B cell (primary cell): ENCODE measurements around the gene FBLIM1. TPM values are rescaled to one million over a fixed set of nuclear protein-coding genes. Genes with fewer than 3 reads are reported as not detected.

ENCODE experiments used
- ATAC-seq: fragments of 200-7000 bp; cut with Tn5 transposase; one replicate; pipeline ENCODE4 v1.10.0; 2021; ENCODE audit warnings: low read depth, mild to moderate bottlenecking, moderate number of reproducible peaks, moderate library complexity
- CTCF ChIA-PET: fragments of 350-600 bp; sonication (Branson Sonifier 250); formaldehyde crosslinking; loops from one replicate; lab custom pipeline; 2021; ENCODE audit warnings: antibody characterized with exemption, inconsistent platforms; lab: Charles Lee
- POLR2A ChIA-PET: fragments of 350-600 bp; sonication (Branson Sonifier 250); formaldehyde crosslinking; loops from one replicate; lab custom pipeline; 2021; ENCODE audit warnings: antibody characterized with exemption; lab: Charles Lee
- DNase-seq: peaks from one replicate; pipeline ENCODE4 v3.0.0; 2013
- H2AFZ ChIP-seq: 2 replicates; pipeline ENCODE4 v1.6.1; 2012; ENCODE audit warnings: mild to moderate bottlenecking, low read depth, low read length; ENCODE audit not compliant: insufficient read depth, poor library complexity, severe bottlenecking
- H3K27ac ChIP-seq, 2 donors: 1 replicate in 1 of 2; 2 replicates in 1 of 2; pipeline ENCODE4 v1.5.1; 2012 to 2013; ENCODE audit warnings: low read length in 2 of 2, mild to moderate bottlenecking in 2 of 2, moderate library complexity in 1 of 2
- H3K27me3 ChIP-seq, 4 experiments: fragments of 200-600 bp in 1 of 4; sonication (generic) in 1 of 4; replicated peaks in 1 of 4; 1 replicate in 2 of 4; 2 replicates in 2 of 4; pipeline versions ENCODE4 v1.6.1 to v1.7.0; 2013 to 2016; ENCODE audit warnings: low read length in 3 of 4, mild to moderate bottlenecking in 2 of 4, mixed read lengths in 1 of 4, moderate library complexity in 1 of 4; ENCODE audit not compliant: insufficient read depth in 4 of 4, control insufficient read depth in 3 of 4; ENCODE audit errors: control extremely low read depth in 1 of 4
- H3K36me3 ChIP-seq, 2 experiments: replicated peaks in 1 of 2; 1 replicate in 1 of 2; 2 replicates in 1 of 2; pipeline versions ENCODE4 v1.6.1 to v1.7.1; 2013; ENCODE audit warnings: low read length in 1 of 2; ENCODE audit not compliant: insufficient read depth in 2 of 2, control insufficient read depth in 1 of 2; ENCODE audit errors: control extremely low read depth in 1 of 2, extremely low read depth in 1 of 2
- H3K4me1 ChIP-seq, 2 donors: fragments of 200-600 bp in 1 of 2; sonication (generic) in 1 of 2; 1 replicate in 1 of 2; 2 replicates in 1 of 2; pipeline versions ENCODE4 v1.5.1 to v1.6.1; 2013 to 2017; ENCODE audit warnings: low read length in 2 of 2; ENCODE audit not compliant: control insufficient read depth in 2 of 2, insufficient read depth in 2 of 2
- H3K4me2 ChIP-seq: replicated peaks from 2 replicates; pipeline ENCODE3; 2012; ENCODE audit warnings: mild to moderate bottlenecking, low read depth, low read length; ENCODE audit not compliant: poor library complexity, severe bottlenecking
- H3K4me3 ChIP-seq, 5 experiments: fragments of 200-600 bp in 1 of 5; sonication (generic) in 1 of 5; 1 replicate in 3 of 5; 2 replicates in 2 of 5; pipeline versions ENCODE4 v1.5.1 to v1.7.0; 2011 to 2016; ENCODE audit warnings: low read length in 4 of 5, mild to moderate bottlenecking in 4 of 5, low read depth in 2 of 5, control low read depth in 1 of 5, moderate library complexity in 1 of 5; ENCODE audit not compliant: insufficient read depth in 1 of 5; ENCODE audit errors: control extremely low read depth in 1 of 5, extremely low read depth in 1 of 5
- H3K79me2 ChIP-seq: fragments of 200-600 bp; sonication (generic); one replicate; pipeline ENCODE4 v1.6.0; 2016; ENCODE audit warnings: low read length; ENCODE audit not compliant: control insufficient read depth, insufficient read depth
- H3K9ac ChIP-seq: fragments of 200-600 bp; sonication (generic); 2 replicates; pipeline ENCODE4 v1.6.1; 2017; ENCODE audit warnings: mild to moderate bottlenecking, low read length, moderate library complexity
- H3K9me3 ChIP-seq, 3 donors: one replicate each; pipeline versions ENCODE4 v1.6.1 to v1.7.1; 2013; ENCODE audit warnings: low read length in 2 of 3; ENCODE audit not compliant: control insufficient read depth in 2 of 3, insufficient read depth in 1 of 3; ENCODE audit errors: control extremely low read depth in 1 of 3
- H4K20me1 ChIP-seq: 2 replicates; pipeline ENCODE4 v1.6.0; 2012; ENCODE audit warnings: mild to moderate bottlenecking, low read length; ENCODE audit not compliant: insufficient read depth, control insufficient read depth, poor library complexity, severe bottlenecking
- H3K27ac Mint-ChIP-seq: one replicate; pipeline ENCODE4 v1.8.0; 2021; ENCODE audit warnings: mixed read lengths
- H3K27me3 Mint-ChIP-seq: one replicate; pipeline ENCODE4 v1.8.0; 2021; ENCODE audit warnings: mixed read lengths
- H3K4me1 Mint-ChIP-seq: one replicate; pipeline ENCODE4 v1.8.0; 2021; ENCODE audit warnings: mixed read lengths
- H3K4me3 Mint-ChIP-seq: one replicate; pipeline ENCODE4 v1.8.0; 2021; ENCODE audit warnings: mixed read lengths
- H3K9me3 Mint-ChIP-seq: one replicate; pipeline ENCODE4 v1.8.0; 2022; ENCODE audit warnings: mixed read lengths; ENCODE audit not compliant: insufficient read depth
- EZH2 ChIP-seq: IDR thresholded peaks from 2 replicates; pipeline ENCODE4 v1.6.1; 2012; ENCODE audit warnings: borderline replicate concordance, low read depth, mild to moderate bottlenecking, moderate library complexity, low read length; ENCODE audit not compliant: insufficient read depth, poor library complexity, severe bottlenecking
- WGBS: methylation state at CpG from one replicate; pipeline ENCODE4 v1.1.5; 2013; ENCODE audit warnings: missing lambda C conversion rate; ENCODE audit not compliant: insufficient coverage; 5-methylcytosine and 5-hydroxymethylcytosine counted together
- intact Hi-C: fragments of 100-400 bp; cut with micrococcal nuclease; formaldehyde crosslinking; loops from one replicate; pipeline ENCODE4 v1.10.0; 2022
- polyA plus RNA-seq: library from polyadenylated mRNA; depleted of rRNA; stranded (reverse); fragments of >200 nt; gene quantifications from 2 replicates; pipeline ENCODE4 v1.2.3, GENCODE V29; 2012
- total RNA-seq, 2 donors: library from RNA; stranded (reverse); fragments of 120-200 nt in 1 of 2; gene quantifications; 1 replicate in 1 of 2; 2 replicates in 1 of 2; pipeline versions ENCODE4 v1.2.3 to v1.2.4, GENCODE V29; 2013 to 2022
- TF ChIP-seq, protein P1 (sequence below): fragments of 200-600 bp; IDR thresholded peaks from one replicate; pipeline ENCODE4 v1.8.0; 2022; ENCODE audit warnings: antibody characterized with exemption, mild to moderate bottlenecking

FBLIM1 gene
- total and polyA plus RNA-seq, 2 donors (not counting 1 experiment from before 2014, with no cell fraction given) = not detected

DNA sequence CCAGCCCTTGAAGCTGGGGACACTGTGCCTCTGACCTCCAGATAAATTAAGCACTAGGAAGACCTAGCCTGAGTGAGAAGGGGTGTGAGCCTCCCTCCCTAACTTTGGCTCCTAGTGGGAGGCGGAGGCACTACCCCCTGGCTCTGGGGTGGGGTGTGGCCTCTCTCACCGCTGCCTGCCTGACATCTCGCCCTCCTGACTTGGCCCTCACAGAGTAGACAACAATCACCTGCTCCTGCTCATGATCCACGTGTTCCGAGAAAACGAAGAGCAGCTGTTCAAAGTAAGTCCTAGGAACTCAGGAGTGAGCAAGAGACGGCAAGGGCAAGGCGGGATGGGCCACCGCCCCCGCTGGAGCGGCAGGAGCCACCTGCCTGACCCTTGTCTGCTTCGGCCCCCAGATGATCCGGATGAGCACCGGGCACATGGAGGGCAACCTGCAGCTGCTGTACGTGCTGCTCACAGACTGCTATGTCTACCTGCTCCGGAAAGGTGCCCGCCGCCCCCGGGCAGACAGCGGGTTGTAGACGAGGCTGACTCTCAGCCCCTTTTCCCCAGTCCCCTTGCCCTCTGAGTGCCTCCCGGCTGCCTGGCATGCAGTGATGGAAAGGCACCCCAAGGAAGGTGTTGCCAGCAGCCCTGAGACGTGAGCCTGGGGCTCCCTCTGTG lies 30.6 kb upstream of the FBLIM1 start:
- peaks cover 4% of the 10 kb centered on the region for H3K79me2 ChIP-seq
- H2AFZ ChIP-seq = no peak overlapping the region
- no peak overlapping the region for H3K4me2 ChIP-seq
- no peaks in the 10 kb centered on the region for H3K9me3 Mint-ChIP-seq
- H4K20me1 ChIP-seq = no peaks in the 10 kb centered on the region
- 99% methylated on average over 22 of the region's 23 CpGs for WGBS
- no peak for TF ChIP-seq EZH2
- TF ChIP-seq, protein P1, sequence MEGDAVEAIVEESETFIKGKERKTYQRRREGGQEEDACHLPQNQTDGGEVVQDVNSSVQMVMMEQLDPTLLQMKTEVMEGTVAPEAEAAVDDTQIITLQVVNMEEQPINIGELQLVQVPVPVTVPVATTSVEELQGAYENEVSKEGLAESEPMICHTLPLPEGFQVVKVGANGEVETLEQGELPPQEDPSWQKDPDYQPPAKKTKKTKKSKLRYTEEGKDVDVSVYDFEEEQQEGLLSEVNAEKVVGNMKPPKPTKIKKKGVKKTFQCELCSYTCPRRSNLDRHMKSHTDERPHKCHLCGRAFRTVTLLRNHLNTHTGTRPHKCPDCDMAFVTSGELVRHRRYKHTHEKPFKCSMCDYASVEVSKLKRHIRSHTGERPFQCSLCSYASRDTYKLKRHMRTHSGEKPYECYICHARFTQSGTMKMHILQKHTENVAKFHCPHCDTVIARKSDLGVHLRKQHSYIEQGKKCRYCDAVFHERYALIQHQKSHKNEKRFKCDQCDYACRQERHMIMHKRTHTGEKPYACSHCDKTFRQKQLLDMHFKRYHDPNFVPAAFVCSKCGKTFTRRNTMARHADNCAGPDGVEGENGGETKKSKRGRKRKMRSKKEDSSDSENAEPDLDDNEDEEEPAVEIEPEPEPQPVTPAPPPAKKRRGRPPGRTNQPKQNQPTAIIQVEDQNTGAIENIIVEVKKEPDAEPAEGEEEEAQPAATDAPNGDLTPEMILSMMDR = no peak
- H3K27me3 Mint-ChIP-seq = no peaks in the 10 kb centered on the region
- intact Hi-C loops = no loop called here
- H3K4me1 ChIP-seq = no peaks in the 10 kb centered on the region
- no peak overlapping the region for H3K4me3 Mint-ChIP-seq
- no peak overlapping the region for H3K9ac ChIP-seq
- no peaks in the 10 kb centered on the region for H3K9me3 ChIP-seq
- no peaks in the 10 kb centered on the region for H3K27me3 ChIP-seq
- H3K27ac ChIP-seq = no peak overlapping the region
- H3K4me1 Mint-ChIP-seq = no peaks in the 10 kb centered on the region
- ChIA-PET POLR2A (no interaction called here), CTCF (interaction anchor here (1.0 kb wide), 1 partner anchor 13 kb away, joined by 3 read pairs; no protein-coding TSS in a partner anchor)
- no peak overlapping the region for H3K4me3 ChIP-seq
- ATAC-seq (no peak), DNase-seq (no peak)
- no peak overlapping the region for H3K27ac Mint-ChIP-seq
- H3K36me3 ChIP-seq = peaks cover 0 to 88% of the 10 kb centered on the region in 2 experiments

DNA sequence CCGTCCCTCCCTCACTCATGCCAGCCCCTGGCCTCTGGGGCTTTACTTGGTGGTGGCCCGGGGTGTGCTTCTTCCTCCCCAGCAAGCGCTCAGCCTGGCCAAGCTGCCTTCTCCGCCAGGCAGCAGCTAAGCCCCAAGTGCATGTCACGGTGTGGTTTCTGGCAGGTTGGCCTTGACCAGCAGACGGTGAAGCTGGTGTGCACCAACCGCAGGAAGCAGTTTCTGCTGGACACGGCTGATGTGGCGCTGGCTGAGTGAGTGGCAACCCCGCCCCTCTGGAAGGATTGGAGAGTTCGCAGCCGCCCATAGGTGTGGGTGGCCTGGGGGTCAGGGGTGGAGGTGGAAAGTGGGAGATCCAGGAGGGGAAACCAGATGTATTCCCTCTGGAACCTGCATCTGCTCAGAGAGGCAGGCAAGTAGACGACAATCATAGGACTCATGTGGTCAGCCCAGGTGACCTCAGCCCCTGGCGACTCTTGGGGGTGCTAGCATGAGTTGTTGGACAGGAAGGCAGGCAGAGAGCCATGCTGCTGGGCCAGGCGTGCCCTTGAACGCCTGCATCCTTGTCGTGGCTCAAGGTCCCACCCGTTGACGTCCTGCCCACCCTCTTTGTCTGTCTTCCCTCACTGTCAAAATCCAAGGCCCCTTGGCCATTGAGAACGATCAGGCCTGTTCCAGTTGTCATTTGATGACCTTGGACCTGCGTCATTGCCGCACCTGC lies 29.5 kb upstream of the FBLIM1 start:
- H3K4me1 Mint-ChIP-seq = no peaks in the 10 kb centered on the region
- CTCF ChIA-PET = interaction anchor here (1.0 kb wide), 1 partner anchor 12 kb away, joined by 3 read pairs; no protein-coding TSS in a partner anchor
- Histone ChIP-seq H2AFZ (no peak overlapping the region), H3K79me2 (no peaks in the 10 kb centered on the region), H3K4me3 (no peak overlapping the region), H3K4me1 (no peaks in the 10 kb centered on the region), H3K27ac (no peak overlapping the region), H3K4me2 (no peak overlapping the region), H3K9ac (no peak overlapping the region), H3K9me3 (no peaks in the 10 kb centered on the region), H3K27me3 (no peaks in the 10 kb centered on the region), H4K20me1 (no peaks in the 10 kb centered on the region), H3K36me3 (peaks cover 0 to 91% of the 10 kb centered on the region in 2 experiments)
- intact Hi-C loops = no loop called here
- ATAC-seq (no peak), DNase-seq (no peak)
- TF ChIP-seq, protein P1 = no peak
- no peak for TF ChIP-seq EZH2
- POLR2A ChIA-PET = no interaction called here
- 89% methylated on average over 22 of the region's 22 CpGs for WGBS
- H3K27ac Mint-ChIP-seq = no peak overlapping the region
- no peak overlapping the region for H3K4me3 Mint-ChIP-seq
- no peaks in the 10 kb centered on the region for H3K9me3 Mint-ChIP-seq
- no peaks in the 10 kb centered on the region for H3K27me3 Mint-ChIP-seq
